SK-N-MC (cell line): ENCODE results near the gene NSD1.

Experiments used
- EZH2 ChIP-seq: fragments of 200-600 bp; sonication (generic); IDR thresholded peaks from one replicate; pipeline ENCODE4 v1.6.1; 2017; ENCODE audit warnings: antibody characterized with exemption
- FOXP2 ChIP-seq: optimal IDR thresholded peaks from 2 replicates; pipeline ENCODE3; 2011; ENCODE audit warnings: mild to moderate bottlenecking, moderate library complexity; ENCODE audit not compliant: insufficient read depth; ENCODE audit errors: extremely low read length, control extremely low read depth
- POLR2AphosphoS5 ChIP-seq: IDR thresholded peaks from 2 replicates; pipeline ENCODE4 v1.6.1; 2012; ENCODE audit warnings: mild to moderate bottlenecking, low read depth, low read length, borderline replicate concordance

DNA sequence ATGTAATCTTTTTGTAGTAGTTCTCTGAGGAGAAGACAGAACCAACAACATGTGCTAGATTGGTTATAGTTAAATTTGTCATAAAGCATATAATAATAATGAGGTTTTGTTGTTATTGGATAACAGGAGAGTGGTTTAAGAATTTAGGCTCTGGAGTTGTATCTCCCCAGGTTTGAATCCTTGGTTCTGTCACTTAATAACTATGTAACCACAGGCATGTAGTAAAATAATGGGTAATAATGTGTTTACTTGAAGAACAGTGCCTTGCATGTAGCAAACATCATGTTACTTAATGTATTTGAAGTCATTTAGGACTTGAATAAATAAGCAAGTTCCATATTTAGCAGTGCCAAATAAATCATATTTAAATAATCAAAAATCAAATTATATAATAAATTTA lies 55.8 kb downstream of the NSD1 start:
- no peak for TF ChIP-seq EZH2
- no peak for TF ChIP-seq FOXP2
- no peak for TF ChIP-seq POLR2AphosphoS5
